Colon (tissue), 2 donors: ENCODE data around the gene NECTIN2.
"Not testable (repeated sequence)": the region's sequence is repeated elsewhere in the genome, so short reads cannot be mapped to it uniquely, and the experiment has no call there.

Source experiments
- FAIRE-seq: peaks from 2 replicates; lab custom pipeline; 2012; peaks lifted over from hg19 to GRCh38; lab: Jason Lieb, UNC
- donor health status: control.
- donor health status: control.

NECTIN2 gene

GRCh38 chr19:44817725-44818465 is 28.2 kb upstream of the NECTIN2 start:
- FAIRE-seq, result no peak

- no peak for FAIRE-seq
These were observed 27.5 kb upstream of the NECTIN2 start for GRCh38 chr19:44818466-44819031.

- FAIRE-seq, result no peak
These were observed 26.8 kb upstream of the NECTIN2 start for GRCh38 chr19:44819246-44819832.

DNA sequence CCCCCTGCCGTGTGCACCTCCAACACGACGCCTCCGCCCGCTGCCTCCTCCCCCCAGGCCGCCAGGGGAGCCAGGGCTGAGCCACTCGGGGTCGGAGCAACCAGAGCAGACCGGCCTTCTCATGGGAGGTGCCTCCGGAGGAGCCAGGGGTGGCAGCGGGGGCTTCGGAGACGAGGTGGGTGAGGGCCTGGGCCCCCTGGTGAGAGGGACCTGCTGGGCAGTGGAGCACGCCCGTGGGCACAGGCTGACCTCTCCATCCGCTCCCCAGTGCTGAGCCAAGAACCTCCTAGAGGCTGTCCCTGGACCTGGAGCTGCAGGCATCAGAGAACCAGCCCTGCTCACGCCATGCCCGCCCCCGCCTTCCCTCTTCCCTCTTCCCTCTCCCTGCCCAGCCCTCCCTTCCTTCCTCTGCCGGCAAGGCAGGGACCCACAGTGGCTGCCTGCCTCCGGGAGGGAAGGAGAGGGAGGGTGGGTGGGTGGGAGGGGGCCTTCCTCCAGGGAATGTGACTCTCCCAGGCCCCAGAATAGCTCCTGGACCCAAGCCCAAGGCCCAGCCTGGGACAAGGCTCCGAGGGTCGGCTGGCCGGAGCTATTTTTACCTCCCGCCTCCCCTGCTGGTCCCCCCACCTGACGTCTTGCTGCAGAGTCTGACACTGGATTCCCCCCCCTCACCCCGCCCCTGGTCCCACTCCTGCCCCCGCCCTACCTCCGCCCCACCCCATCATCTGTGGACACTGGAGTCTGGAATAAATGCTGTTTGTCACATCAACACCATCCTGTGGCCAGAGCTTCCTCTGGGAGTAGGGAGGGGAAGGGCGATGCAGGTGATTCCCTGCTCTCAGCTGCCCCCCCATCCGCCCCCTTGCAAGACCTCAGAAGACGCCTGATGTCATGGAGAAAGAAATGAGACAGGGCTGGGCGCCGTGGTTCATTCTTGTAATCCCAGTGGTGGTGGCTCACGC is 25.2 kb upstream of the NECTIN2 start:
- no peak for FAIRE-seq

DNA sequence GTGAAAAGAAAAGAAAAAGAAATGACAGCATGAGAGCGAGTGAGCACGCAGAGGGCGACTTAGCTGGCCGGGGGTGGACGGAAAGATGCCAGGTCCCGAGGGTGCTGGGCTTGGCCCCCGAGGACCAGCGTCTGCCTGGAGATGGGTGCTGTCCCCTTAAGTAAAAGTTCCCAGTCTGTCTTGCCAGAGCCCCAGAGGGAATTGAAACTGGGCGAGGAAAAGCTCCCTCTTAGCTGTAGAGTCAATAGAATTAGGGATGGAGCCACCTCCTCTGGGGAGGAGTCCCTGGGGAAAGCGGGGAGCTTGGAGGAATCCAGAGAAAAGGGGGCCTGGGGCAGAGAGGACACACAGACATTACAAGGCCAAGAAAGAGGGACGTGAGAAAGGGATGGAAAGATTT is 23.9 kb upstream of the NECTIN2 start:
- FAIRE-seq, result no peak

GRCh38 chr19:44822670-44823372 is 23.3 kb upstream of the NECTIN2 start:
- no peak for FAIRE-seq

DNA sequence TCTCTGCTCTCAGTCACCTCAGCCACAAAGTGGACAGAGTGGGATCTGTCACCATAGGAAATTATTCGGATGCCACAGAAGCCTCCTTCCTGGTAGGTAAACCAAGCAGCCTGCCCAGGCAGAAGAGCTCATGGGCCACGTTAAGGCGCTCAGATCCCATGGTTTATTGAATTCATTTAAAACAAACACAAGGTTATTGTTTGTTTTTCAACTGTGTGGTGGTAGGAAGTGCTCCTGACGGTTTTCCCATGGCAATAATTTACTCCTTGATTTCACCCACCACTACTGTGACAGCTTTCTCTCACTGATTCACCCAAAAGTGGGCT is 22.8 kb upstream of the NECTIN2 start:
- no peak for FAIRE-seq

GRCh38 chr19:44824761-44825160 is 21.3 kb upstream of the NECTIN2 start:
- FAIRE-seq, result no peak

- not testable (repeated sequence) for FAIRE-seq
These were observed 13.2 kb upstream of the NECTIN2 start for GRCh38 chr19:44832875-44833274.

- FAIRE-seq, result not testable (repeated sequence)
These were observed 11.7 kb upstream of the NECTIN2 start for GRCh38 chr19:44834399-44834798.

DNA sequence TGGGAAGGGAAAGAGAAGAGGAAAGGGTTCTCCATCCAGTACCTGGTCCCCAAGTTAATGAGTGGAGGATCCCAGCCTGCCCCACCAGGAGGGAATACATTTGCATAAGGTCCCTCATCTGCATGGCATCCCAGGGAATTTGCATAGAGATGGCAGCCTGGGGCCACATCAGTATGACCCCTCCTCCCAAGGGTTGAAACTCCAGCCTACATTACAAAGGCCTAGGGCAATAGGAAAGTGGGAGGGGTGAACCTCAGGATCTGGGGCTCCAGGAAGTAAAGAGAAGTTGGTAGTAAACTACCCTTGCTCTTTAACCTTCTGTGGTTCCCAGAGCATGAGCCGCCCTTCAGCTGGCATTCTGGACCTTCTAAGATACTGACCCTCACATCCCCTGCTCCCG is 6.8 kb upstream of the NECTIN2 start:
- no peak for FAIRE-seq

GRCh38 chr19:44840811-44841210 is 5.3 kb upstream of the NECTIN2 start:
- no peak for FAIRE-seq

DNA sequence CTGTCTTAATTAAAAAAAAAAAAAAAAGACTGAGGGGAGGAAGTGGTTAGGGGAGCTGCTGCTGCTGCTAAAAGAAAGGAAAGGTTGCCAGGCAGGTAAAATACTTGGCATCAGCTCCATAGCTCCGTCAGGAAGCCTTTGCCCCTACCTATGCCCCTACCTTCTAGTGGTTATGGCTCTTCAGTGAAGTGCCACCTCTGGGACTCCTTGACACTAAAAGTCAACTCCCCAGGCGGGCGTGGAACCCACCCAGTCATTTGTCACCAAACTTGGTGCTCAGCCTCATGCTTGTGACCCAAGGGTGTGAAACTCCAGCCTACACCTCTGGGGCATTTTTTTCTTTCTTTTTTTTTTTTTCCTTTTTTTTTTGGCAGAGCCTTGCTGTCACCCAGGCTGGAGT is 4.9 kb upstream of the NECTIN2 start:
- no peak for FAIRE-seq

GRCh38 chr19:44845286-44845611 is 848 bp upstream of the NECTIN2 start:
- no peak for FAIRE-seq

DNA sequence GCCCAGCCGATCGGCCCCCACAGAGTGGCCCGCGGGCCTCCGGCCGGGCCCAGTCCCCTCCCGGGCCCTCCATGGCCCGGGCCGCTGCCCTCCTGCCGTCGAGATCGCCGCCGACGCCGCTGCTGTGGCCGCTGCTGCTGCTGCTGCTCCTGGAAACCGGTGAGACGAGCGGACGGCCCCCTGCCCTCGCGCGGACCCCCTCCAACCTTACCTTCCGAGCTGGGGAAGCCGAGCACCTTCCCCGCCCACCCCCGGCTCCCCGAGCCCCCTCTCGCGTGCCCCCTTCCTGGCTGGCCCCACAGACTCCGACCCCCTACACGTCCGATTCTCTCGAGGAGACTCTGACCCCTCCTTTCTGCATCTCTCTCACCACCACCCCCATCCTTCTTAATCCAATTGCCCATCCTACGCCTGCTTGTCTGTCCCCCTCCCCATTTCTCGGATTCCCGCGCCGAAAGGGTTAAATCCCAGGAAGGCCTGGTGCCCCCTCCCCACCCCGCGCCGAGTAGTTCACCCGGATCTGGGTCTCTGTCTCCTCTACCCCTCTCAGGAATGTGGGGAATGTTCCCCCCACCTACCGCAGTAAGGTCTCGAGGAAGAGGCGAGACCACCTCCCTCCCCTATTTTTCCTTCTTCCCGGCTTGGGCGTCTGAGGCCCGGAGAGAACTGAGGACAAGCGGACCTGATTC is 502 bp downstream of the NECTIN2 start:
- FAIRE-seq, result no peak

GRCh38 chr19:44847144-44848035 is 1.3 kb downstream of the NECTIN2 start:
- FAIRE-seq, result no peak

DNA sequence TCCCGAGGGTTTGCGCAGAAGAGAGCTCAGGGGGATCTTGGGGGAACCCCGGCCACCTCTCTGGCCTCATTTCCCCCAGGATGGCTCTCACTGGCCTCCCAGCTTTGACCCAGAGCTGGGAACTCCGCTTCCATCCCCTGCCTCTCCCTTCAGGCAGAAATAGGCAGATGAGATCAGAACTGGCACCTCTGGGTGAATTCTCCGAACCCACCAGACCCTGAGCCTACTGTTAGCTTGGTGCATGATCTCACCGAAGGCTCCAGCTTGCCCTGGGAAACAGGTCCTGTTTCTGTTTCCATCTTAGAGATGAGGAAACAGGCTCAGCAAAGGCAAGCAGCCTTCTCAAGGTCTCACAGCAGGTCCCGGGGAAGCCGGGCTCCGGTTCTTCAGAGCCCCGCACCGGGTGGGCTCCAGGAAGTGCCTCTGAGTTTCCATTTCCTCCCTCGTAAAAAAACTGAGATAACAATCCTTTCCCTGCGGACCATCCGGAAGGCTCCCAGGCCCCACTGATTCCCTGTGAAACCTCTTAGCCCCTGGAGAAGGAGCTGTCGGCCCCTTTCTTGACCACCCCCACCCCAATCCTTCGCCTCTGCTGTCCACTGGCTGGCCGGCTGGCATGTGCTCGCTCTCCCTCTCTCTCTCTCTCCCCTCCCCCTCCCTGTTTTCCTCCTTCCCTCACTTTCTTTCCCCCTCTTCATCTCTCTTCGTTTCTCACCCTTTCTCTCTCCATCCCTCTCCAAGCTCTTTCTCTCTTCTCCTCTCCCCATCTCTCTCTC is 2.1 kb downstream of the NECTIN2 start:
- FAIRE-seq, result no peak

DNA sequence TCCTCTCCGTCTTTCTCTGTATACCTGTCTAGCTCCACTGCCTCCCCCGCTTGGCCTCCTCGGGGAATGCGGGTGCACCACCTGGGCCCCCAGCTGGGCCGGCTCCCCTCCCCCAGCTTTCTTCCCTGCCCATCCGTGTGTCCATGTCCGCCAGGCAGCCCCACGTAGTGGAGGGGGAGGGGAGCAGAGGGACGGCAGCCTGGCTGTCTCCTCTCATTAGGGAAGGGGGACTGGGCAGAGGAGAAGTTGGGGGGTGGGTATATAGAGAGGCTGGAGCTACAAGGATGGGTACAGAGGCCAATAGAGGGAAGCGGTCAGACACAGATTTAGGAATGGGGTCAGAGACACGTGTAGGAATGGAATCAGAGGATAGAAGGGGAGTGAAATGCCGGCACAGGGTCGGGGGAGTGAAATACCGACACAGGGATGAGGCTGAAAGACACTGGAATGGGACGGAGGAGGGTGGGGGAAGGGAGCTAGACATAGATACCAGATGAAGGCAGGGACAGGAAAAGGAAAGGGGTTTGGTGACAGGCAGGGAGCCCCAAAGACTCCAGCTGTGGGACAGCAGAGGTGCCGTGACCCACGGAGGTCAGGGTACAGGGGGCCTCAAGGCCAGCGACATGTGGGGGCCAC is 2.8 kb downstream of the NECTIN2 start:
- FAIRE-seq, result no peak

DNA sequence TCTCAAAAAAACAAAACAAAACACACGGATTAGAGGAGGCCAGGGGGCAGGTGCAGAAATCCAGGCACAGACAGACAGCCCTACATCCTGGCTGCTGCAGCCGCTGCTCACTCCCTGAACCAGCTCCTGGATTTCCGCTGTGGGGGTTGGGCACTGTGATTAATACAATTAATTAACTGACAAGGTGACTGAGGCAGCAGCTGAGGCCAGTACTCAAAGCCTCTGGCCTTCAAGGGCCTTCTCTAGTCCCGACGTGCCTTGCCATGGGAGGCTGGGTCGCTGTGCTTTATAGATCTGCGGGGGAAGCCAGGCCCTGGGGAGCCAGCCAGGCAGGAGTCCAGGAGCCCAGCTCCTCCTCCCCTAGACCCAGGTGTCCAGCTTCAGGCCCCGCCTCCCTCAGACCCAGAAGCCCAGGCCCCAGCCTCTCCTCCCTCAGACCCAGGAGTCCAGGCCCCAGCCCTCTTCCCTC is 4.6 kb downstream of the NECTIN2 start:
- no peak for FAIRE-seq
